HG02623 (cell line): ENCODE data around the gene LAG3.

Experiments used
- ATAC-seq: cut with Tn5 transposase; IDR thresholded peaks from one replicate; pipeline ENCODE4 v1.9.1; 2021; ENCODE audit warnings: moderate library complexity; ENCODE audit not compliant: unreplicated experiment

The LAG3 gene

DNA sequence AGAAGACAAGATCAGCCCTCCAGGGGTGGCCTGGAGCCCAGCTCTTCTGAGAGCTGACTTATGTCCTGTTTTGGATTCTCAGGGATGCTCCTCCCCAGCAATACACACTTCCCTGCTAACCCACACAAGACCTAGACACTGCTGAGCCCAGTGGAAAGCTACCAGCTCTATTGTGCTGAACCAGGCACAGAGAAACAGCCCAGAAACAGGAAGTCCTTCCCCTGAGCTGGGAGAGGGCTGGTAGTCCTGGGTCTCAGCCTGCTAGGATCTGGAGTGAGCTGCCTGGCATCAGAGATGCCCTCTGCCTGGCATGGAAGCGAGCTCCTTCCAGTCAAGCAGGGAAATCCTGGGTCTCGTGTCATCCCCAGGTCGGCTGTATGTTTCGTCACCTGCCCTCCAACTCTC, 1.2 kb upstream of the LAG3 start:
- no peak for ATAC-seq

DNA sequence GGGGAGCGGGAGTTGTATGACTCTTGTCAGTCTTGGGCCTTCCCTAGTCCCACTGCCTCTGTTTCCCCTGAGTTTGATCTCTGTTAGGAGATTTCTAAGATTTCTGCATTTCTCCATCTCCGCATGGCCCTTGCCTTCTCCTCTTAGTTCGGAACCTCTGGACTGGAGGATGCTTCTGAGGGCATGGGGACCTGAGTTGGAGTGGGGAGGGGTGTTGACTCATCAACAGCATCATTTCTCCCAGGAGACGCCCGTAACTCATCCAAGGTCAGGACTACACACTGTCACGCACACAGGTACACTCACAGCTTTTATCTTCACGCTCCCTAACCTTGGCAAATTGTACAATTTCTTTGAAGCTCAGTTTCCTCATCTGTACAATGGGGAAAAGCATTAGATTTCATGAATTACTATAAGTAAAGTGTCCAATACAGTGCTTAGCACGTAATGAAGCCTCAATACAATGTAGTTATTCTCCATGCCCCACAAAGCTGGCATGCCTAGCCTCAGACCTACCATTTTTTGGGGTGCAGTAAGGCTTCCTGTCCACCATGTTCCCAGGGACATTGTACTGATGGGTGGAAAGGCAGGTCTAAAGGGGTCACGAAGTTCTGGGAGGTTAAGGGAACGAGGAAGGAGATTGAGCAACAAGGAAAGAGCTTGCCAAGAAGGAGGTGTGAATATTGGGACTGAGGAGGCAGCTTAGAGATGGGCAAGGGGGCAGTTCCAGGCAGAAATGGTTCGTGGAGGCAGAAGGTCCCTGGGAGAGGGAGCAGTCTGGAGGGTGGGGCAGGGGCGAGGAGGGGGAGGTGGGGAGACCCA, 600 bp upstream of the LAG3 start:
- no peak for ATAC-seq

GRCh38 chr12:6772726-6773589, 638 bp downstream of the LAG3 start:
- no peak for ATAC-seq

- no peak for ATAC-seq
Observed at GRCh38 chr12:6773590-6774351, 1.5 kb downstream of the LAG3 start.

- ATAC-seq = no peak
Observed at GRCh38 chr12:6774499-6775062, 2.3 kb downstream of the LAG3 start.

- no peak for ATAC-seq
Observed at GRCh38 chr12:6775185-6776174, 3.2 kb downstream of the LAG3 start.

DNA sequence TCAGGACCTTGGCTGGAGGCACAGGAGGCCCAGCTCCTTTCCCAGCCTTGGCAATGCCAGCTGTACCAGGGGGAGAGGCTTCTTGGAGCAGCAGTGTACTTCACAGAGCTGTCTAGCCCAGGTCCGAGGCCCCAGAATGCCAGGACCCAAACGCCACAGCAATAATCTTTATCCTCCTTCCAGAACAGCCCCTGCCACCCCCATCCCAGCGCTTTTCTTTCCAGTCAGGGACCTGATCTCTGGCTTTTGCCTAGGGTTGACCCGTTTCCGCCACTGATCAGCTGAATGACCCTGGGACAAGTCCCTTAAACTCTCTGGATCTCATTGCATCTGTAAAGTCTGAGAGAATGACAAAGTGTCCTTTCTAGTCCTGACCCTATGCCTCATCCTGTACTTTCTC, 5.1 kb downstream of the LAG3 start:
- ATAC-seq = no peak

DNA sequence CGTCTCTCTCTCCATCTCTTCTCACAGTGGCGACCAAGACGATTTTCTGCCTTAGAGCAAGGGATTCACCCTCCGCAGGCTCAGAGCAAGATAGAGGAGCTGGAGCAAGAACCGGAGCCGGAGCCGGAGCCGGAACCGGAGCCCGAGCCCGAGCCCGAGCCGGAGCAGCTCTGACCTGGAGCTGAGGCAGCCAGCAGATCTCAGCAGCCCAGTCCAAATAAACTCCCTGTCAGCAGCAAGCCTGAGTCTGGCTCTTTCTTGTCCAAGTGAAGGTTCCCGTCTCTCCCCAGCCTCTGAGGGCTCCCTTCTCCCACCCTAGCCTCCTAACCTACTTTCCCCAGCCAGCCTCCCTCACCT, 5.9 kb downstream of the LAG3 start:
- ATAC-seq = no peak

GRCh38 chr12:6778574-6779550, 6.5 kb downstream of the LAG3 start:
- ATAC-seq = peak; percentile 76

- ATAC-seq = no peak
Observed at GRCh38 chr12:6779708-6780432, 7.5 kb downstream of the LAG3 start.

- no peak for ATAC-seq
Observed at GRCh38 chr12:6780573-6780972, 8.3 kb downstream of the LAG3 start.

- no peak for ATAC-seq
Observed at GRCh38 chr12:6782119-6782518, 9.8 kb downstream of the LAG3 start.

GRCh38 chr12:6782850-6783566, 10.7 kb downstream of the LAG3 start:
- ATAC-seq = no peak

- no peak for ATAC-seq
Observed at GRCh38 chr12:6783828-6784227, 11.5 kb downstream of the LAG3 start.

GRCh38 chr12:6784296-6784695, 12.0 kb downstream of the LAG3 start:
- ATAC-seq = no peak

- ATAC-seq = no peak
Observed at GRCh38 chr12:6784761-6785160, 12.4 kb downstream of the LAG3 start.

- ATAC-seq = no peak
Observed at GRCh38 chr12:6786416-6787094, 14.2 kb downstream of the LAG3 start.
